Measurements from ENCODE around the gene SEPTIN6. TPM values are rescaled to one million over a fixed set of nuclear protein-coding genes. Genes with fewer than 3 reads are reported as not detected.

Gene SEPTIN6
- total and polyA plus RNA-seq, 12 donors: 42.4 to 332 (median 128) TPM

- Histone ChIP-seq H3K27ac (no peak overlapping the region), H3K27me3 (no peaks in the 10 kb centered on the region), H3K36me3 (replicated peaks in 1 of 2) (peaks cover 0 to 13% of the 10 kb centered on the region in 2 donors), H3K9me3 (replicated peaks in 1 of 3) (no peaks in the 10 kb centered on the region), H3K4me1 (replicated peaks in 1 of 2) (no peaks in the 10 kb centered on the region), H3K4me3 (no peak overlapping the region)
- no peak for TF ChIP-seq CTCF (IDR thresholded peaks at IDR 0.05)
- no peak for TF ChIP-seq POLR2A (IDR thresholded peaks at IDR 0.05)
- 86 to 94% (median 90%) methylated on average over 3 to 4 of the region's 4 CpGs for WGBS, 4 donors
- intact Hi-C loops (cut with DNase I): no loop called here
- no peak for DNase-seq
These were observed 31.5 kb downstream of the SEPTIN6 start for GRCh38 chrX:119661486-119661885.

- DNase-seq: no peak
- no peaks in the 10 kb centered on the region for H3K27me3 ChIP-seq
- H3K9me3 ChIP-seq (replicated peaks in 1 of 3): no peaks in the 10 kb centered on the region
- no peak overlapping the region for H3K27ac ChIP-seq
- peaks cover under 1 to 9% of the 10 kb centered on the region in 2 donors for H3K4me1 ChIP-seq (replicated peaks in 1 of 2)
- TF ChIP-seq CTCF (IDR thresholded peaks at IDR 0.05): no peak
- TF ChIP-seq POLR2A (IDR thresholded peaks at IDR 0.05): no peak
- intact Hi-C loops (cut with DNase I): no loop called here
- H3K36me3 ChIP-seq (replicated peaks in 1 of 2): peaks cover 0 to 13% of the 10 kb centered on the region in 2 donors
- no peak overlapping the region for H3K4me3 ChIP-seq
These were observed 33.4 kb downstream of the SEPTIN6 start for GRCh38 chrX:119659522-119659921.

GRCh38 chrX:119655125-119655524 lies 37.8 kb downstream of the SEPTIN6 start:
- DNase-seq: peak; percentile 52 to 78 (median 67)
- no peaks in the 10 kb centered on the region for H3K36me3 ChIP-seq (replicated peaks in 1 of 2)
- peaks cover 4 to 11% of the 10 kb centered on the region in 2 donors for H3K4me1 ChIP-seq (replicated peaks in 1 of 2)
- H3K27me3 ChIP-seq: no peaks in the 10 kb centered on the region
- no peak overlapping the region for H3K4me3 ChIP-seq
- intact Hi-C loops (cut with DNase I): no loop called here
- peak overlapping the region in 2 of 5 donors; percentile 40 to 69 for H3K27ac ChIP-seq
- TF ChIP-seq CTCF (IDR thresholded peaks at IDR 0.05) (no peak), POLR2A (IDR thresholded peaks at IDR 0.05) (peak in 1 of 2 donors; percentile 11)
- WGBS, 4 donors: 32 to 47% (median 45%) methylated on average over 6 of the region's 6 CpGs
- H3K9me3 ChIP-seq (replicated peaks in 1 of 3): no peaks in the 10 kb centered on the region

GRCh38 chrX:119654112-119654531 lies 38.8 kb downstream of the SEPTIN6 start:
- H3K9me3 ChIP-seq (replicated peaks in 1 of 3): no peaks in the 10 kb centered on the region
- no peak overlapping the region for H3K4me3 ChIP-seq
- peak; percentile 44 to 86 (median 71) for DNase-seq
- WGBS, 4 donors: 29 to 67% (median 45%) methylated on average over 5 to 8 of the region's 8 CpGs
- TF ChIP-seq CTCF (IDR thresholded peaks at IDR 0.05) (peak in 4 of 6 experiments; percentile 5 to 40 (median 14)), POLR2A (IDR thresholded peaks at IDR 0.05) (peak in 1 of 2 donors; percentile 34)
- peaks cover 4 to 11% of the 10 kb centered on the region in 2 donors for H3K4me1 ChIP-seq (replicated peaks in 1 of 2)
- intact Hi-C loops (cut with DNase I): no loop called here
- peak overlapping the region in 3 of 5 donors; percentile 43 to 69 (median 63) for H3K27ac ChIP-seq
- H3K36me3 ChIP-seq (replicated peaks in 1 of 2): peaks cover 0 to 4% of the 10 kb centered on the region in 2 donors
- H3K27me3 ChIP-seq: no peaks in the 10 kb centered on the region

Measured in adrenal gland (tissue), 12 donors.